ENCODE measurements around the gene KLK10.

GRCh38 chr19:51055866-51056265 lies 36.4 kb upstream of the KLK10 start:
- TF ChIP-seq CTCF (conservative IDR thresholded peaks at IDR 0.05; ENCODE audit: low read depth, low read length): no peak
- no peak for TF ChIP-seq EZH2 (IDR thresholded peaks at IDR 0.05; ENCODE audit: borderline replicate concordance, low read depth, low read length, poor library complexity, severe bottlenecking)
